ENCODE data around the gene CMSS1.

CMSS1 gene

GRCh38 chr3:99843590-99844258 is 26.1 kb downstream of the CMSS1 start:
- Histone ChIP-seq H3K36me3 (ENCODE audit: insufficient read depth, low read depth, low read length) (no peaks in the 10 kb centered on the region), H3K27me3 (ENCODE audit: insufficient read depth, low read length) (no peaks in the 10 kb centered on the region), H3K27ac (ENCODE audit: low read length) (no peak overlapping the region), H3K4me3 (ENCODE audit: low read length) (no peak overlapping the region), H3K9me3 (ENCODE audit: insufficient read depth, low read depth, low read length) (no peaks in the 10 kb centered on the region), H3K9ac (ENCODE audit: low read depth, low read length) (no peak overlapping the region), H3K4me1 (ENCODE audit: insufficient read depth, low read length) (peaks cover 4% of the 10 kb centered on the region; the same call in 1 of the 2 replicates)

- H3K9me3 ChIP-seq (ENCODE audit: insufficient read depth, low read depth, low read length): no peaks in the 10 kb centered on the region
- no peak overlapping the region for H3K4me3 ChIP-seq (ENCODE audit: low read length)
- no peaks in the 10 kb centered on the region for H3K27me3 ChIP-seq (ENCODE audit: insufficient read depth, low read length)
- no peak overlapping the region for H3K27ac ChIP-seq (ENCODE audit: low read length)
- no peak overlapping the region for H3K9ac ChIP-seq (ENCODE audit: low read depth, low read length)
- peaks cover 4% of the 10 kb centered on the region; the same call in 1 of the 2 replicates for H3K4me1 ChIP-seq (ENCODE audit: insufficient read depth, low read length)
- no peaks in the 10 kb centered on the region for H3K36me3 ChIP-seq (ENCODE audit: insufficient read depth, low read depth, low read length)
Measured at GRCh38 chr3:99845331-99845730, 27.7 kb downstream of the CMSS1 start.

- Histone ChIP-seq H3K36me3 (ENCODE audit: insufficient read depth, low read depth, low read length) (no peaks in the 10 kb centered on the region), H3K9ac (ENCODE audit: low read depth, low read length) (no peak overlapping the region), H3K27me3 (ENCODE audit: insufficient read depth, low read length) (no peaks in the 10 kb centered on the region), H3K4me1 (ENCODE audit: insufficient read depth, low read length) (peaks cover 4% of the 10 kb centered on the region; the same call in 1 of the 2 replicates), H3K9me3 (ENCODE audit: insufficient read depth, low read depth, low read length) (no peaks in the 10 kb centered on the region), H3K4me3 (ENCODE audit: low read length) (no peak overlapping the region), H3K27ac (ENCODE audit: low read length) (no peak overlapping the region)
Measured at GRCh38 chr3:99845999-99846398, 28.3 kb downstream of the CMSS1 start.

- H3K27me3 ChIP-seq (ENCODE audit: insufficient read depth, low read length): no peaks in the 10 kb centered on the region
- no peak overlapping the region for H3K27ac ChIP-seq (ENCODE audit: low read length)
- H3K9me3 ChIP-seq (ENCODE audit: insufficient read depth, low read depth, low read length): no peaks in the 10 kb centered on the region
- peaks cover 4% of the 10 kb centered on the region; the same call in 1 of the 2 replicates for H3K4me1 ChIP-seq (ENCODE audit: insufficient read depth, low read length)
- no peak overlapping the region for H3K9ac ChIP-seq (ENCODE audit: low read depth, low read length)
- H3K4me3 ChIP-seq (ENCODE audit: low read length): no peak overlapping the region
- H3K36me3 ChIP-seq (ENCODE audit: insufficient read depth, low read depth, low read length): no peaks in the 10 kb centered on the region
Measured at GRCh38 chr3:99846477-99847160, 29.0 kb downstream of the CMSS1 start.

GRCh38 chr3:99848433-99848832 is 30.8 kb downstream of the CMSS1 start:
- Histone ChIP-seq H3K4me3 (ENCODE audit: low read length) (no peak overlapping the region), H3K9ac (ENCODE audit: low read depth, low read length) (no peak overlapping the region), H3K9me3 (ENCODE audit: insufficient read depth, low read depth, low read length) (no peaks in the 10 kb centered on the region), H3K36me3 (ENCODE audit: insufficient read depth, low read depth, low read length) (no peaks in the 10 kb centered on the region), H3K27ac (ENCODE audit: low read length) (no peak overlapping the region), H3K27me3 (ENCODE audit: insufficient read depth, low read length) (no peaks in the 10 kb centered on the region), H3K4me1 (ENCODE audit: insufficient read depth, low read length) (peaks cover 11% of the 10 kb centered on the region; the same call in 1 of the 2 replicates)

- H3K9me3 ChIP-seq (ENCODE audit: insufficient read depth, low read depth, low read length): no peaks in the 10 kb centered on the region
- no peaks in the 10 kb centered on the region for H3K27me3 ChIP-seq (ENCODE audit: insufficient read depth, low read length)
- no peak overlapping the region for H3K27ac ChIP-seq (ENCODE audit: low read length)
- H3K4me3 ChIP-seq (ENCODE audit: low read length): no peak overlapping the region
- peaks cover 27% of the 10 kb centered on the region; the same call in 1 of the 2 replicates for H3K4me1 ChIP-seq (ENCODE audit: insufficient read depth, low read length)
- H3K9ac ChIP-seq (ENCODE audit: low read depth, low read length): no peak overlapping the region
- H3K36me3 ChIP-seq (ENCODE audit: insufficient read depth, low read depth, low read length): no peaks in the 10 kb centered on the region
Measured at GRCh38 chr3:99850608-99851007, 32.9 kb downstream of the CMSS1 start.

GRCh38 chr3:99851955-99852354 is 34.3 kb downstream of the CMSS1 start:
- no peak overlapping the region for H3K9ac ChIP-seq (ENCODE audit: low read depth, low read length)
- peaks cover 28% of the 10 kb centered on the region; the same call in 1 of the 2 replicates for H3K4me1 ChIP-seq (ENCODE audit: insufficient read depth, low read length)
- H3K9me3 ChIP-seq (ENCODE audit: insufficient read depth, low read depth, low read length): no peaks in the 10 kb centered on the region
- H3K36me3 ChIP-seq (ENCODE audit: insufficient read depth, low read depth, low read length): no peaks in the 10 kb centered on the region
- H3K27me3 ChIP-seq (ENCODE audit: insufficient read depth, low read length): no peaks in the 10 kb centered on the region
- no peak overlapping the region for H3K27ac ChIP-seq (ENCODE audit: low read length)
- no peak overlapping the region for H3K4me3 ChIP-seq (ENCODE audit: low read length)

- Histone ChIP-seq H3K9ac (ENCODE audit: low read depth, low read length) (no peak overlapping the region), H3K27me3 (ENCODE audit: insufficient read depth, low read length) (no peaks in the 10 kb centered on the region), H3K9me3 (ENCODE audit: insufficient read depth, low read depth, low read length) (no peaks in the 10 kb centered on the region), H3K4me1 (ENCODE audit: insufficient read depth, low read length) (peaks cover 28% of the 10 kb centered on the region; the same call in 1 of the 2 replicates), H3K4me3 (ENCODE audit: low read length) (no peak overlapping the region), H3K27ac (ENCODE audit: low read length) (no peak overlapping the region), H3K36me3 (ENCODE audit: insufficient read depth, low read depth, low read length) (no peaks in the 10 kb centered on the region)
Measured at GRCh38 chr3:99852851-99853250, 35.2 kb downstream of the CMSS1 start.

- Histone ChIP-seq H3K27ac (ENCODE audit: low read length) (no peak overlapping the region), H3K9ac (ENCODE audit: low read depth, low read length) (no peak overlapping the region), H3K4me1 (ENCODE audit: insufficient read depth, low read length) (peaks cover 28% of the 10 kb centered on the region; the same call in 1 of the 2 replicates), H3K27me3 (ENCODE audit: insufficient read depth, low read length) (no peaks in the 10 kb centered on the region), H3K36me3 (ENCODE audit: insufficient read depth, low read depth, low read length) (no peaks in the 10 kb centered on the region), H3K4me3 (ENCODE audit: low read length) (no peak overlapping the region), H3K9me3 (ENCODE audit: insufficient read depth, low read depth, low read length) (no peaks in the 10 kb centered on the region)
Measured at GRCh38 chr3:99854756-99855298, 37.2 kb downstream of the CMSS1 start.

- Histone ChIP-seq H3K4me1 (ENCODE audit: insufficient read depth, low read length) (peaks cover 28% of the 10 kb centered on the region; the same call in 1 of the 2 replicates), H3K36me3 (ENCODE audit: insufficient read depth, low read depth, low read length) (no peaks in the 10 kb centered on the region), H3K27ac (ENCODE audit: low read length) (no peak overlapping the region), H3K9me3 (ENCODE audit: insufficient read depth, low read depth, low read length) (no peaks in the 10 kb centered on the region), H3K4me3 (ENCODE audit: low read length) (no peak overlapping the region), H3K9ac (ENCODE audit: low read depth, low read length) (no peak overlapping the region), H3K27me3 (ENCODE audit: insufficient read depth, low read length) (no peaks in the 10 kb centered on the region)
Measured at GRCh38 chr3:99855900-99856299, 38.2 kb downstream of the CMSS1 start.

GRCh38 chr3:99856437-99857220 is 39.0 kb downstream of the CMSS1 start:
- H3K27me3 ChIP-seq (ENCODE audit: insufficient read depth, low read length): no peaks in the 10 kb centered on the region
- H3K9ac ChIP-seq (ENCODE audit: low read depth, low read length): no peak overlapping the region
- peaks cover 28% of the 10 kb centered on the region; the same call in 1 of the 2 replicates for H3K4me1 ChIP-seq (ENCODE audit: insufficient read depth, low read length)
- no peak overlapping the region for H3K27ac ChIP-seq (ENCODE audit: low read length)
- H3K4me3 ChIP-seq (ENCODE audit: low read length): no peak overlapping the region
- H3K9me3 ChIP-seq (ENCODE audit: insufficient read depth, low read depth, low read length): no peaks in the 10 kb centered on the region
- no peaks in the 10 kb centered on the region for H3K36me3 ChIP-seq (ENCODE audit: insufficient read depth, low read depth, low read length)

All from iPS-20b (cell line).